Measurements from ENCODE around the gene AGAP2. TPM values are rescaled to one million over a fixed set of nuclear protein-coding genes. Genes with fewer than 3 reads are reported as not detected.

The AGAP2 gene
- polyA plus RNA-seq, 1 donor (not counting 4 experiments of a cell fraction or from before 2014, with no cell fraction given) = 0.13 TPM

DNA sequence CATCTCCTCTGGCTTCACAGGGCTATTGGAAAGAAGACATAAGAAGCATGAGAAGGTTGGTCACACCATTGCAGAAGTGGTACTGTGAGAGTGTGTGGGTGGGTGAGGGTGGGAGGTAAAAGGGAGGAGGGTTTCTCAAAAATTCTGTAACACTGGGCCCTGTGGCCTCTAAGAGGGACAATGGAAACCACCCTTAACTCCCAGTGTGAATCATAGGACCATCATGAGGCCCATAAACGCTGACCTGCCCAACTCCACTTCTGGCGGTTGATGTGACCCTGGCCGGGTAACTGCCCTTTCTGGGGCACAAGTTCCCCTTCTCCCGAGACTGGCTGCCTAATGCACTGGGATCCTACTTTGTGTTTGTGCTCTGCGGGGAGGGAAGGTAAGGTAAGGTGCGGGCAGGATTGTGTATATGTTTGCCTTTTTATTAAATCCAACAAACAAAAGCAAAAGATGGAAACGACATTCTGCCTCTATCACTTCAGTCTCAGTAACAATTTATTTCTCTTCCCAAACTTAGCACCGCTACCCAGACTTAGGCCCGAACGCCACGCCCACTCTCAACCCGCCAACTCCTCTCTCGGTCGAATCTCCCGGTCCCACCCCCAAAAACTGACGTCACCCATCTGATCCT is 32.8 kb upstream of the AGAP2 start:
- Histone ChIP-seq H4K20me1 (ENCODE audit: control insufficient read depth, extremely low read depth, insufficient read depth, low read length) (no peaks in the 10 kb centered on the region), H3K79me2 (ENCODE audit: control insufficient read depth, insufficient read depth, low read length) (peaks cover 52% of the 10 kb centered on the region), H3K27ac (ENCODE audit: control insufficient read depth, insufficient read depth, low read length) (peak overlapping the region; percentile 94), H3K4me2 (ENCODE audit: control insufficient read depth, extremely low read depth, insufficient read depth, low read depth, low read length) (peak overlapping the region; percentile 98), H3K9ac (ENCODE audit: control insufficient read depth, extremely low read depth, insufficient read depth, low read length) (peak overlapping the region; percentile 98), H3K9me1 (ENCODE audit: control insufficient read depth, extremely low read depth, insufficient read depth, low read length) (no peaks in the 10 kb centered on the region), H2AFZ (ENCODE audit: control insufficient read depth, low read length) (peak overlapping the region; percentile 98), H3K9me3 (ENCODE audit: control insufficient read depth, low read depth, low read length) (no peaks in the 10 kb centered on the region), H3K4me3 (ENCODE audit: control insufficient read depth in 2 of 3, extremely low read depth in 1 of 3, insufficient read depth in 2 of 3, low read depth in 1 of 3, low read length in 3 of 3) (peak overlapping the region; percentile 79 to 96 (median 93)), H3K27me3 (ENCODE audit: control insufficient read depth, extremely low read depth, insufficient read depth, low read length) (no peaks in the 10 kb centered on the region), H3K36me3 (ENCODE audit: control insufficient read depth in 2 of 2, extremely low read depth in 1 of 2, insufficient read depth in 2 of 2, low read length in 2 of 2) (peaks cover 14 to 20% of the 10 kb centered on the region in 2 experiments), H3K4me1 (ENCODE audit: control insufficient read depth, extremely low read depth, insufficient read depth, low read length) (peaks cover 23% of the 10 kb centered on the region)
- TF ChIP-seq, protein P1, sequence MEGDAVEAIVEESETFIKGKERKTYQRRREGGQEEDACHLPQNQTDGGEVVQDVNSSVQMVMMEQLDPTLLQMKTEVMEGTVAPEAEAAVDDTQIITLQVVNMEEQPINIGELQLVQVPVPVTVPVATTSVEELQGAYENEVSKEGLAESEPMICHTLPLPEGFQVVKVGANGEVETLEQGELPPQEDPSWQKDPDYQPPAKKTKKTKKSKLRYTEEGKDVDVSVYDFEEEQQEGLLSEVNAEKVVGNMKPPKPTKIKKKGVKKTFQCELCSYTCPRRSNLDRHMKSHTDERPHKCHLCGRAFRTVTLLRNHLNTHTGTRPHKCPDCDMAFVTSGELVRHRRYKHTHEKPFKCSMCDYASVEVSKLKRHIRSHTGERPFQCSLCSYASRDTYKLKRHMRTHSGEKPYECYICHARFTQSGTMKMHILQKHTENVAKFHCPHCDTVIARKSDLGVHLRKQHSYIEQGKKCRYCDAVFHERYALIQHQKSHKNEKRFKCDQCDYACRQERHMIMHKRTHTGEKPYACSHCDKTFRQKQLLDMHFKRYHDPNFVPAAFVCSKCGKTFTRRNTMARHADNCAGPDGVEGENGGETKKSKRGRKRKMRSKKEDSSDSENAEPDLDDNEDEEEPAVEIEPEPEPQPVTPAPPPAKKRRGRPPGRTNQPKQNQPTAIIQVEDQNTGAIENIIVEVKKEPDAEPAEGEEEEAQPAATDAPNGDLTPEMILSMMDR (optimal IDR thresholded peaks at IDR 0.05 in 1 of 3, IDR thresholded peaks at IDR 0.05 in 1 of 3, conservative IDR thresholded peaks at IDR 0.05 in 1 of 3; ENCODE audit: extremely low read depth in 1 of 3, insufficient read depth in 2 of 3, low read length in 3 of 3) = no peak
- no peak for TF ChIP-seq EZH2 (IDR thresholded peaks at IDR 0.05; ENCODE audit: low read length)
- peak; percentile 59 for FAIRE-seq
- no peak for DNase-seq (ENCODE audit: low read depth, low spot score)
- dilution Hi-C loops (cut with MboI; ENCODE audit: extremely low pct_ligation_motif_present, low sequenced_read_pairs) = no loop called here

DNA sequence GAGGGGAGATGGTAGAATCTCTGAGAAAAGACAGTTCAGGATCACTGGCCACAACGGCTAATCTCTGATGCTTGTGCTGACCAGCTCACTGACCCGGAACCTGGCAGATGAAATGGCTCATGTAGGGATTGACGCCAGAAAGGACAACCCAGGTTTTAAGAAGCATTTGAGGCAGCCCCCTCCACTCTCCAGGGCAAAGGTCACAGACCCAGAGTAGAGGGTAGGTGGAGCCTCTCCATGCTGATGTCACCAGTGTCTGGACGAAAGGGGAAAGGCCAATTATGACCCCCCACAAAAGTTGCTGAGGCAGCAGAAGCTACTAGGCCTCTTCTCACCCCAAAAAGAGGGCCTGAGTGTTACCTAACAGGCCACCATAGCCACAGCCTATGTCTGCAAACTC is 32.2 kb upstream of the AGAP2 start:
- Histone ChIP-seq H3K9ac (ENCODE audit: control insufficient read depth, extremely low read depth, insufficient read depth, low read length) (peak overlapping the region; percentile 98), H3K27me3 (ENCODE audit: control insufficient read depth, extremely low read depth, insufficient read depth, low read length) (no peaks in the 10 kb centered on the region), H3K4me1 (ENCODE audit: control insufficient read depth, extremely low read depth, insufficient read depth, low read length) (peaks cover 23% of the 10 kb centered on the region), H3K27ac (ENCODE audit: control insufficient read depth, insufficient read depth, low read length) (peak overlapping the region; percentile 32), H4K20me1 (ENCODE audit: control insufficient read depth, extremely low read depth, insufficient read depth, low read length) (no peaks in the 10 kb centered on the region), H2AFZ (ENCODE audit: control insufficient read depth, low read length) (no peak overlapping the region), H3K36me3 (ENCODE audit: control insufficient read depth in 2 of 2, extremely low read depth in 1 of 2, insufficient read depth in 2 of 2, low read length in 2 of 2) (peaks cover 12 to 20% of the 10 kb centered on the region in 2 experiments), H3K79me2 (ENCODE audit: control insufficient read depth, insufficient read depth, low read length) (peaks cover 58% of the 10 kb centered on the region), H3K9me1 (ENCODE audit: control insufficient read depth, extremely low read depth, insufficient read depth, low read length) (no peaks in the 10 kb centered on the region), H3K4me2 (ENCODE audit: control insufficient read depth, extremely low read depth, insufficient read depth, low read depth, low read length) (peak overlapping the region; percentile 98), H3K9me3 (ENCODE audit: control insufficient read depth, low read depth, low read length) (no peaks in the 10 kb centered on the region), H3K4me3 (ENCODE audit: control insufficient read depth in 2 of 3, extremely low read depth in 1 of 3, insufficient read depth in 2 of 3, low read depth in 1 of 3, low read length in 3 of 3) (no peak overlapping the region)
- dilution Hi-C loops (cut with MboI; ENCODE audit: extremely low pct_ligation_motif_present, low sequenced_read_pairs) = no loop called here
- DNase-seq (ENCODE audit: low read depth, low spot score) (no peak), FAIRE-seq (no peak)
- TF ChIP-seq, protein P1 (optimal IDR thresholded peaks at IDR 0.05 in 1 of 3, IDR thresholded peaks at IDR 0.05 in 1 of 3, conservative IDR thresholded peaks at IDR 0.05 in 1 of 3; ENCODE audit: extremely low read depth in 1 of 3, insufficient read depth in 2 of 3, low read length in 3 of 3) = no peak
- no peak for TF ChIP-seq EZH2 (IDR thresholded peaks at IDR 0.05; ENCODE audit: low read length)
